CD4-positive, alpha-beta T cell treated with Interleukin-4 for 4 hours (primary cell): ENCODE data around the gene DTD1.
"Not testable (repeated sequence)": the region's sequence is repeated elsewhere in the genome, so short reads cannot be mapped to it uniquely, and the experiment has no call there.

Source experiments
- DNase-seq: peaks from one replicate; pipeline ENCODE4 v3.0.0-alpha.2; 2020

The DTD1 gene

GRCh38 chr20:18749528-18749927 is 161.7 kb downstream of the DTD1 start:
- DNase-seq, result no peak

- no peak for DNase-seq
Measured at GRCh38 chr20:18750735-18751134, 162.9 kb downstream of the DTD1 start.

GRCh38 chr20:18754030-18754652 is 166.3 kb downstream of the DTD1 start:
- no peak for DNase-seq

GRCh38 chr20:18754653-18755045 is 166.8 kb downstream of the DTD1 start:
- no peak for DNase-seq

- DNase-seq, result not testable (repeated sequence)
Measured at GRCh38 chr20:18760852-18761251, 173.0 kb downstream of the DTD1 start.

- DNase-seq, result no peak
Measured at GRCh38 chr20:18767676-18768075, 179.8 kb downstream of the DTD1 start.

- no peak for DNase-seq
Measured at GRCh38 chr20:18773566-18773965, 185.7 kb downstream of the DTD1 start.

GRCh38 chr20:18774207-18774606 is 186.4 kb downstream of the DTD1 start:
- no peak for DNase-seq

- DNase-seq, result no peak
Measured at GRCh38 chr20:18775633-18776032, 187.8 kb downstream of the DTD1 start.

GRCh38 chr20:18778690-18779392 is 191.0 kb downstream of the DTD1 start:
- DNase-seq, result no peak

GRCh38 chr20:18780385-18781130 is 192.7 kb downstream of the DTD1 start:
- no peak for DNase-seq

- DNase-seq, result no peak
Measured at GRCh38 chr20:18781509-18781908, 193.7 kb downstream of the DTD1 start.

GRCh38 chr20:18783385-18783959 is 195.6 kb downstream of the DTD1 start:
- no peak for DNase-seq

GRCh38 chr20:18787046-18787445 is 199.2 kb downstream of the DTD1 start:
- not testable (repeated sequence) for DNase-seq

- no peak for DNase-seq
Measured at GRCh38 chr20:18788021-18788420, 200.2 kb downstream of the DTD1 start.

- no peak for DNase-seq
Measured at GRCh38 chr20:18790787-18791186, 202.9 kb downstream of the DTD1 start.

GRCh38 chr20:18793625-18794427 is 206.0 kb downstream of the DTD1 start:
- peak; percentile 90 for DNase-seq

GRCh38 chr20:18794428-18794787 is 206.6 kb downstream of the DTD1 start:
- no peak for DNase-seq

- no peak for DNase-seq
Measured at GRCh38 chr20:18795366-18795765, 207.5 kb downstream of the DTD1 start.

GRCh38 chr20:18796282-18796833 is 208.5 kb downstream of the DTD1 start:
- no peak for DNase-seq

GRCh38 chr20:18801516-18801915 is 213.7 kb downstream of the DTD1 start:
- DNase-seq, result no peak

GRCh38 chr20:18802012-18802634 is 214.3 kb downstream of the DTD1 start:
- DNase-seq, result no peak
